Astrocyte (in vitro differentiated cells and primary cell): ENCODE data around the gene NPFF.

Experiments used
- EZH2 ChIP-seq: IDR thresholded peaks from 2 replicates; pipeline ENCODE4 v1.6.1; 2012; ENCODE audit warnings: mild to moderate bottlenecking, low read length, inconsistent platforms; ENCODE audit not compliant: insufficient read depth
- TF ChIP-seq, protein P1 (sequence below): IDR thresholded peaks from 2 replicates; pipeline ENCODE4 v1.5.1; 2011; ENCODE audit warnings: low read depth, mild to moderate bottlenecking, inconsistent platforms, low read length, moderate library complexity; ENCODE audit not compliant: insufficient read depth

GRCh38 chr12:53479331-53479730, 28.0 kb downstream of the NPFF start:
- TF ChIP-seq, protein P1, sequence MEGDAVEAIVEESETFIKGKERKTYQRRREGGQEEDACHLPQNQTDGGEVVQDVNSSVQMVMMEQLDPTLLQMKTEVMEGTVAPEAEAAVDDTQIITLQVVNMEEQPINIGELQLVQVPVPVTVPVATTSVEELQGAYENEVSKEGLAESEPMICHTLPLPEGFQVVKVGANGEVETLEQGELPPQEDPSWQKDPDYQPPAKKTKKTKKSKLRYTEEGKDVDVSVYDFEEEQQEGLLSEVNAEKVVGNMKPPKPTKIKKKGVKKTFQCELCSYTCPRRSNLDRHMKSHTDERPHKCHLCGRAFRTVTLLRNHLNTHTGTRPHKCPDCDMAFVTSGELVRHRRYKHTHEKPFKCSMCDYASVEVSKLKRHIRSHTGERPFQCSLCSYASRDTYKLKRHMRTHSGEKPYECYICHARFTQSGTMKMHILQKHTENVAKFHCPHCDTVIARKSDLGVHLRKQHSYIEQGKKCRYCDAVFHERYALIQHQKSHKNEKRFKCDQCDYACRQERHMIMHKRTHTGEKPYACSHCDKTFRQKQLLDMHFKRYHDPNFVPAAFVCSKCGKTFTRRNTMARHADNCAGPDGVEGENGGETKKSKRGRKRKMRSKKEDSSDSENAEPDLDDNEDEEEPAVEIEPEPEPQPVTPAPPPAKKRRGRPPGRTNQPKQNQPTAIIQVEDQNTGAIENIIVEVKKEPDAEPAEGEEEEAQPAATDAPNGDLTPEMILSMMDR, result no peak
- TF ChIP-seq EZH2, result no peak
